GM23338 (cell line): ENCODE measurements around the gene MYO19.

Source experiments
- CREB1 ChIP-seq: fragments of 250-450 bp; sonication (Bioruptor Pico); IDR thresholded peaks from 2 replicates; pipeline ENCODE4 v1.5.0; 2020; ENCODE audit warnings: low read depth, mild to moderate bottlenecking, moderate library complexity
- EZH2 ChIP-seq: fragments of 200-600 bp; sonication (generic); IDR thresholded peaks from one replicate; pipeline ENCODE4 v1.8.0; 2017; ENCODE audit warnings: antibody characterized with exemption, mild to moderate bottlenecking, low read depth; ENCODE audit not compliant: unreplicated experiment
- EZH2phosphoT487 ChIP-seq: fragments of 200-600 bp; sonication (generic); IDR thresholded peaks from one replicate; pipeline ENCODE4 v1.8.1; 2018; ENCODE audit warnings: antibody characterized with exemption; ENCODE audit not compliant: unreplicated experiment
- JUNB ChIP-seq: IDR thresholded peaks from one replicate; pipeline ENCODE4 v1.6.1; 2016; ENCODE audit warnings: antibody characterized with exemption; ENCODE audit not compliant: unreplicated experiment
- POLR2AphosphoS5 ChIP-seq: IDR thresholded peaks from 2 replicates; pipeline ENCODE4 v1.6.1; 2016; ENCODE audit warnings: antibody characterized with exemption, low read depth
- STAT1 ChIP-seq: IDR thresholded peaks from one replicate; pipeline ENCODE4 v1.6.1; 2016; ENCODE audit warnings: antibody characterized with exemption; ENCODE audit not compliant: unreplicated experiment
- TF ChIP-seq, protein P1 (sequence below), 2 experiments: fragments of 200-600 bp in 1 of 2; sonication (generic) in 1 of 2; conservative IDR thresholded peaks; 2 replicates each; pipeline versions ENCODE4 v1.5.1 to v1.6.1; 2016 to 2017; ENCODE audit warnings: antibody characterized with exemption in 2 of 2, low read depth in 2 of 2, mild to moderate bottlenecking in 2 of 2, moderate library complexity in 1 of 2
- TF ChIP-seq, protein P2 (sequence below): IDR thresholded peaks from one replicate; pipeline ENCODE4 v1.6.1; 2018; ENCODE audit warnings: antibody characterized with exemption; ENCODE audit not compliant: unreplicated experiment

DNA sequence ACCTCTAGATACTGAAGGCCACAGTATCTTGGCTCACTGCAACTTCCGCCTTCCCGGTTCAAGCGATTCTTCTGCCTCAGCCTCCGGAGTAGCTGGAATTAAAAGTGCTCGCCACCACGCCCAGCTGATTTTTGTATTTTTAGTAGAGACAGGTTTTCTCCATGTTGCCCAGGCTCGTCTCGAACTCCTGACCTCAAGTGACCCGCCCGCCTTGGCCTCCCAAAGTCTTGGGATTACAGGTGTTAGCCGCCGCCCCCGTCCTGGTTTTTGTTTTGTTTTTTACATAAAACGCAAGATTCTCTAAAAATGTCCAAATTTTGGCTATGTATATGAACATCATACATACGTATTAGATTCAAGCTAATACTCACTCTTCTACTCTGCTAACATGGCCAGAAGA lies 8.1 kb upstream of the MYO19 start:
- TF ChIP-seq, protein P1, sequence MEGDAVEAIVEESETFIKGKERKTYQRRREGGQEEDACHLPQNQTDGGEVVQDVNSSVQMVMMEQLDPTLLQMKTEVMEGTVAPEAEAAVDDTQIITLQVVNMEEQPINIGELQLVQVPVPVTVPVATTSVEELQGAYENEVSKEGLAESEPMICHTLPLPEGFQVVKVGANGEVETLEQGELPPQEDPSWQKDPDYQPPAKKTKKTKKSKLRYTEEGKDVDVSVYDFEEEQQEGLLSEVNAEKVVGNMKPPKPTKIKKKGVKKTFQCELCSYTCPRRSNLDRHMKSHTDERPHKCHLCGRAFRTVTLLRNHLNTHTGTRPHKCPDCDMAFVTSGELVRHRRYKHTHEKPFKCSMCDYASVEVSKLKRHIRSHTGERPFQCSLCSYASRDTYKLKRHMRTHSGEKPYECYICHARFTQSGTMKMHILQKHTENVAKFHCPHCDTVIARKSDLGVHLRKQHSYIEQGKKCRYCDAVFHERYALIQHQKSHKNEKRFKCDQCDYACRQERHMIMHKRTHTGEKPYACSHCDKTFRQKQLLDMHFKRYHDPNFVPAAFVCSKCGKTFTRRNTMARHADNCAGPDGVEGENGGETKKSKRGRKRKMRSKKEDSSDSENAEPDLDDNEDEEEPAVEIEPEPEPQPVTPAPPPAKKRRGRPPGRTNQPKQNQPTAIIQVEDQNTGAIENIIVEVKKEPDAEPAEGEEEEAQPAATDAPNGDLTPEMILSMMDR (conservative IDR thresholded peaks at IDR 0.05; ENCODE audit: low read depth in 2 of 2), result no peak
- TF ChIP-seq POLR2AphosphoS5 (no peak), EZH2phosphoT487 (no peak), EZH2 (no peak), CREB1 (no peak), JUNB (no peak), STAT1 (no peak)
- TF ChIP-seq, protein P2, sequence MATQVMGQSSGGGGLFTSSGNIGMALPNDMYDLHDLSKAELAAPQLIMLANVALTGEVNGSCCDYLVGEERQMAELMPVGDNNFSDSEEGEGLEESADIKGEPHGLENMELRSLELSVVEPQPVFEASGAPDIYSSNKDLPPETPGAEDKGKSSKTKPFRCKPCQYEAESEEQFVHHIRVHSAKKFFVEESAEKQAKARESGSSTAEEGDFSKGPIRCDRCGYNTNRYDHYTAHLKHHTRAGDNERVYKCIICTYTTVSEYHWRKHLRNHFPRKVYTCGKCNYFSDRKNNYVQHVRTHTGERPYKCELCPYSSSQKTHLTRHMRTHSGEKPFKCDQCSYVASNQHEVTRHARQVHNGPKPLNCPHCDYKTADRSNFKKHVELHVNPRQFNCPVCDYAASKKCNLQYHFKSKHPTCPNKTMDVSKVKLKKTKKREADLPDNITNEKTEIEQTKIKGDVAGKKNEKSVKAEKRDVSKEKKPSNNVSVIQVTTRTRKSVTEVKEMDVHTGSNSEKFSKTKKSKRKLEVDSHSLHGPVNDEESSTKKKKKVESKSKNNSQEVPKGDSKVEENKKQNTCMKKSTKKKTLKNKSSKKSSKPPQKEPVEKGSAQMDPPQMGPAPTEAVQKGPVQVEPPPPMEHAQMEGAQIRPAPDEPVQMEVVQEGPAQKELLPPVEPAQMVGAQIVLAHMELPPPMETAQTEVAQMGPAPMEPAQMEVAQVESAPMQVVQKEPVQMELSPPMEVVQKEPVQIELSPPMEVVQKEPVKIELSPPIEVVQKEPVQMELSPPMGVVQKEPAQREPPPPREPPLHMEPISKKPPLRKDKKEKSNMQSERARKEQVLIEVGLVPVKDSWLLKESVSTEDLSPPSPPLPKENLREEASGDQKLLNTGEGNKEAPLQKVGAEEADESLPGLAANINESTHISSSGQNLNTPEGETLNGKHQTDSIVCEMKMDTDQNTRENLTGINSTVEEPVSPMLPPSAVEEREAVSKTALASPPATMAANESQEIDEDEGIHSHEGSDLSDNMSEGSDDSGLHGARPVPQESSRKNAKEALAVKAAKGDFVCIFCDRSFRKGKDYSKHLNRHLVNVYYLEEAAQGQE, result no peak
